ENCODE measurements around the gene ATP8B1.

DNA sequence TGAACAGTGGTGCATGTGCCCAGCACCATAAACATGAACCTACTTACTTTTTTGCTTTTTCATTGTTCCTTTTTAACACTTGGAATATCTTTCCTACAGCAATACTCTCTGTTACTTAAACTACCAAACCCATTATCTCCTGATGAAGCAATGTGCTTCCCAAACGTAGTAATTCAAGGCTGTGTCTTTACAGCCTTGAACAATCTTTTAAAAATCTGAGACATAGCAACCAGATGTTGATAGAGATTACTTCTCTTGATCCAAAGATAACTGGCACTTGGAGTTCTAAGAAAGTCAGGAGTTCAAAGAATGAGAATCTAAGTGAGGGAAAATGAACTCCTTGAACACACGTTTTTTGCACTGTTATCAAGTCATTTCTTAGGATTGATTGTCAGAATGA, 40.4 kb downstream of the ATP8B1 start:
- TF ChIP-seq CEBPB (IDR thresholded peaks at IDR 0.05; ENCODE audit: low read depth) (no peak), SRF (IDR thresholded peaks at IDR 0.05; ENCODE audit: low read depth) (no peak), SIN3A (IDR thresholded peaks at IDR 0.05; ENCODE audit: low read depth) (no peak)

All from HCT116 (cell line).